Thyroid gland (tissue), 4 donors: Measurements from ENCODE around the gene SOCS1. TPM values are rescaled to one million over a fixed set of nuclear protein-coding genes. Genes with fewer than 3 reads are reported as not detected.

Source experiments
- DNase-seq, 2 donors: peaks; one replicate each; pipeline ENCODE4 v3.0.0-alpha.2; 2019
- H3K27ac ChIP-seq, 3 donors: fragments of 200-600 bp; sonication (generic); 1 replicate in 2 of 3; 2 replicates in 1 of 3; pipeline ENCODE4 v1.5.1; 2016 to 2019; ENCODE audit warnings: mild to moderate bottlenecking in 1 of 3, moderate library complexity in 1 of 3
- H3K27me3 ChIP-seq: fragments of 200-600 bp; sonication (generic); one replicate; pipeline ENCODE4 v1.5.1; 2019
- H3K36me3 ChIP-seq, 2 donors: fragments of 200-600 bp; sonication (generic); one replicate each; pipeline ENCODE4 v1.5.1; 2016 to 2019
- H3K4me1 ChIP-seq, 2 donors: fragments of 200-600 bp; sonication (generic); one replicate each; pipeline ENCODE4 v1.5.1; 2017 to 2019
- H3K4me3 ChIP-seq, 3 donors: fragments of 200-600 bp; sonication (generic); replicated peaks in 1 of 3; 1 replicate in 2 of 3; 2 replicates in 1 of 3; pipeline ENCODE4 v1.5.1; 2016; ENCODE audit warnings: mild to moderate bottlenecking in 1 of 3
- H3K9me3 ChIP-seq: fragments of 200-600 bp; sonication (generic); one replicate; pipeline ENCODE4 v1.5.1; 2017
- POLR2A ChIP-seq, 2 donors: fragments of 450-650 bp; IDR thresholded peaks; one replicate each; pipeline ENCODE4 v1.6.1; 2017; ENCODE audit warnings: antibody characterized with exemption in 2 of 2, mild to moderate bottlenecking in 2 of 2, moderate library complexity in 1 of 2
- WGBS, 2 donors: methylation state at CpG; one replicate each; pipeline ENCODE4 v1.1.5; 2017; 5-methylcytosine and 5-hydroxymethylcytosine counted together
- intact Hi-C: fragments of 100-400 bp; cut with DNase I; formaldehyde crosslinking; loops from one replicate; pipeline ENCODE4 v1.15.1; 2023
- total RNA-seq, 4 donors: library from RNA; depleted of rRNA; stranded (reverse); fragments of >200 nt; gene quantifications; one replicate each; pipeline ENCODE4 v1.2.3, GENCODE V29; 2016
- TF ChIP-seq, protein P1 (sequence below), 6 experiments: fragments of 200-600 bp in 3 of 6; fragments of 450-650 bp in 3 of 6; sonication (generic) in 3 of 6; IDR thresholded peaks; one replicate each; pipeline ENCODE4 v1.5.1; 2016 to 2019; ENCODE audit warnings: antibody characterized with exemption in 6 of 6, mild to moderate bottlenecking in 2 of 6, inconsistent platforms in 1 of 6, moderate library complexity in 1 of 6

The SOCS1 gene
- total RNA-seq, 4 donors from 2014 or later, result 2.4 to 11.3 (median 6.2) TPM

GRCh38 chr16:11211061-11211976 is 44.7 kb downstream of the SOCS1 start:
- Histone ChIP-seq H3K27me3 (no peaks in the 10 kb centered on the region), H3K36me3 (no peaks in the 10 kb centered on the region), H3K9me3 (no peaks in the 10 kb centered on the region), H3K4me3 (no peak overlapping the region), H3K4me1 (peaks cover 0 to 8% of the 10 kb centered on the region in 2 donors), H3K27ac (no peak overlapping the region)
- intact Hi-C loops, result no loop called here
- WGBS, 2 donors, result 79 to 82% methylated on average over 16 of the region's 16 CpGs
- DNase-seq, result no peak
- TF ChIP-seq POLR2A (IDR thresholded peaks at IDR 0.05), result no peak
- TF ChIP-seq, protein P1, sequence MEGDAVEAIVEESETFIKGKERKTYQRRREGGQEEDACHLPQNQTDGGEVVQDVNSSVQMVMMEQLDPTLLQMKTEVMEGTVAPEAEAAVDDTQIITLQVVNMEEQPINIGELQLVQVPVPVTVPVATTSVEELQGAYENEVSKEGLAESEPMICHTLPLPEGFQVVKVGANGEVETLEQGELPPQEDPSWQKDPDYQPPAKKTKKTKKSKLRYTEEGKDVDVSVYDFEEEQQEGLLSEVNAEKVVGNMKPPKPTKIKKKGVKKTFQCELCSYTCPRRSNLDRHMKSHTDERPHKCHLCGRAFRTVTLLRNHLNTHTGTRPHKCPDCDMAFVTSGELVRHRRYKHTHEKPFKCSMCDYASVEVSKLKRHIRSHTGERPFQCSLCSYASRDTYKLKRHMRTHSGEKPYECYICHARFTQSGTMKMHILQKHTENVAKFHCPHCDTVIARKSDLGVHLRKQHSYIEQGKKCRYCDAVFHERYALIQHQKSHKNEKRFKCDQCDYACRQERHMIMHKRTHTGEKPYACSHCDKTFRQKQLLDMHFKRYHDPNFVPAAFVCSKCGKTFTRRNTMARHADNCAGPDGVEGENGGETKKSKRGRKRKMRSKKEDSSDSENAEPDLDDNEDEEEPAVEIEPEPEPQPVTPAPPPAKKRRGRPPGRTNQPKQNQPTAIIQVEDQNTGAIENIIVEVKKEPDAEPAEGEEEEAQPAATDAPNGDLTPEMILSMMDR (IDR thresholded peaks at IDR 0.05), result no peak

DNA sequence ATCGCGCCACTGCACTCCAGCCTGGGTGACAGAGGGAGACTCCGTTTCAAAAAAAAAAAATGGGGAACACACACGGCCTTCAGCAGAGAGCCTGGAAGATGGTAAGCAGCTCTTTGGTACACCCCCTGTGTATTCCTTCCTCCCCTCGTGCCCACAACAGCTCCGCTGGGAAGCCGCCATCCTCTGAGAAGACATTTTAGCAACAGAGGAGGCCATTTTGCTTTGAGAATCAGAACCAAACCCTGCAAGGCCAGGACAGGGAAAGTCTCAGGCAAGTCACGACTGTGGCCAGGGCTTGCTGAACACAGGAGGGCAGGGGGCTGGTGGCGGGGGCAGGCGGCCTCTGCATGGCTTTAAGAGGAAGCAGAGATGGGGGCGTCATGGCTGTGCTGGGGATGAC is 45.7 kb downstream of the SOCS1 start:
- Histone ChIP-seq H3K27ac (no peak overlapping the region), H3K27me3 (no peaks in the 10 kb centered on the region), H3K9me3 (no peaks in the 10 kb centered on the region), H3K36me3 (no peaks in the 10 kb centered on the region), H3K4me1 (peaks cover 0 to 17% of the 10 kb centered on the region in 2 donors), H3K4me3 (no peak overlapping the region)
- WGBS, 2 donors, result 83 to 85% methylated on average over 11 of the region's 11 CpGs
- no peak for DNase-seq
- no peak for TF ChIP-seq POLR2A (IDR thresholded peaks at IDR 0.05)
- TF ChIP-seq, protein P1 (IDR thresholded peaks at IDR 0.05), result no peak
- intact Hi-C loops, result no loop called here

DNA sequence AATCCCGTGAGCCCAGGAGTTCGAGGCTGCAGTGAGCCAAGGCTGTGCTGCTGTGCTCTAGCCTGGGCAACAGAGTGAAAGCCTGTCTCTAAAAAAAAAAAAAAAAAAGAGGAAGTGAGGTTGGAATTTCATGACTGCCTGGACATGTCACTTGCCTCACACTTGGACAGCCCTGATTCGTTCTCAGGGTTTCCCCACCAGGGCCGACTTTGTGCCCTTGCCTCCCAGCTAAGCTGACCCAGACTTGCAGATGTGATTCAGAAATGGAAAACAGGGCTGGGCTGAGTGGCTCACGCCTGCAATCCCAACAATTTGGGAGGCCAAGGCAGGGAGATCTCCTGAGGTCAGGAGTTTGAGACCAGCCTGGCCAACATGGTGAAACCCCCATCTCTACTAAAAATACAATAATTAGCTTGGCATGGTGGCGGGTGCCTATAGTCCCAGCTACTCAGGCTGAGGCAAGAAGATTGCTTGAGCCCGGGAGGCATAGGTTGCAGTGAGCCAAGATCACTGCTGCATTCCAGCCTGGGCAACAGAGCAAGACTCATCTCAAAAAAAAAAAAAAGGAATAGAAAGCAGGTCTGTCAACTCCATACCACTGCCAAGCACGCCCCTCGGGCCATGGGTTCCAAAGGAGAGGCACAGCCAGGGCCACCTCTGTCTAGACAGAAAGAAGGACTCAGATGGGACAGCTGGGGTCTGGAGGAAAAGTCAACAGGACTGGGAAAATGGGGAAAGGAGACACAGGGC is 46.9 kb downstream of the SOCS1 start:
- intact Hi-C loops, result no loop called here
- WGBS, 2 donors, result 69 to 77% methylated on average over 8 to 9 of the region's 9 CpGs
- Histone ChIP-seq H3K27ac (no peak overlapping the region), H3K9me3 (no peaks in the 10 kb centered on the region), H3K36me3 (no peaks in the 10 kb centered on the region), H3K4me3 (no peak overlapping the region), H3K27me3 (no peaks in the 10 kb centered on the region), H3K4me1 (peaks cover 0 to 17% of the 10 kb centered on the region in 2 donors)
- DNase-seq, result no peak
- TF ChIP-seq POLR2A (IDR thresholded peaks at IDR 0.05), result no peak
- TF ChIP-seq, protein P1 (IDR thresholded peaks at IDR 0.05), result no peak

DNA sequence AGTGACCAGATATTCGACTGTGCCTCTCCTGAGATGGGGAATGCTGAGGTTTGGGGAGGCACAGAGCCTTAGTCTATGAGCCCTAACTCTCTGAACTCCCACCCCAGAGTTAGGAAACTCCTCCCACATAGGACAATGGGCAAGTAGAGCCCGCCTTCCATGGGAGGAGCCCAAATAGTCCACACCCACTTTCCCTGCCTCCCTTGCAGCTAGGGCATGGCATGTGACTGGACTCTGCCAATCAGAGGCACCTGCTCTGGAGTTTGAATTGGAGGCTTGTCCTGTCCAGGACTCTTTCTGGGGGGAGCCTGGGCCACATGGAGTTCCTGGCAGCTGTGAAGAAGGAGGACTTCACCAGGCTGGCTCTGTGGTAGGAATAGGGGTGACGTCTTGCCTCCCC is 48.4 kb downstream of the SOCS1 start:
- TF ChIP-seq POLR2A (IDR thresholded peaks at IDR 0.05), result no peak
- TF ChIP-seq, protein P1 (IDR thresholded peaks at IDR 0.05), result no peak
- no peak overlapping the region for H3K4me3 ChIP-seq
- H3K36me3 ChIP-seq, result no peaks in the 10 kb centered on the region
- 92 to 100% methylated on average over 1 to 3 of the region's 3 CpGs for WGBS, 2 donors
- intact Hi-C loops, result no loop called here
- H3K4me1 ChIP-seq, result peaks cover 0 to 26% of the 10 kb centered on the region in 2 donors
- DNase-seq, result no peak
- H3K27ac ChIP-seq, result no peak overlapping the region
- no peaks in the 10 kb centered on the region for H3K27me3 ChIP-seq
- H3K9me3 ChIP-seq, result no peaks in the 10 kb centered on the region
